IgD-negative memory B cell (primary cell): ENCODE results near the gene CHD2. TPM values are rescaled to one million over a fixed set of nuclear protein-coding genes. Genes with fewer than 3 reads are reported as not detected.
A peak's percentile ranks its signal among the peaks of the same experiment; 100 is the strongest.
"Not testable (repeated sequence)": the region's sequence is repeated elsewhere in the genome, so short reads cannot be mapped to it uniquely, and the experiment has no call there.

Experiments used
- H3K27ac Mint-ChIP-seq, 3 donors: one replicate each; pipeline ENCODE4 v1.8.0; 2020 to 2022; ENCODE audit warnings: mild to moderate bottlenecking in 3 of 3, mixed read lengths in 3 of 3, moderate library complexity in 1 of 3
- H3K27me3 Mint-ChIP-seq: one replicate; pipeline ENCODE4 v1.8.0; 2021; ENCODE audit warnings: mixed read lengths
- H3K36me3 Mint-ChIP-seq: one replicate; pipeline ENCODE4 v1.8.0; 2020; ENCODE audit warnings: mild to moderate bottlenecking, mixed read lengths
- H3K4me1 Mint-ChIP-seq, 3 donors: one replicate each; pipeline ENCODE4 v1.8.0; 2020 to 2022; ENCODE audit warnings: mixed read lengths in 3 of 3, mild to moderate bottlenecking in 1 of 3
- H3K4me3 Mint-ChIP-seq, 4 donors: one replicate each; pipeline ENCODE4 v1.8.0; 2020 to 2022; ENCODE audit warnings: mild to moderate bottlenecking in 4 of 4, mixed read lengths in 4 of 4, moderate library complexity in 3 of 4
- H3K9me3 Mint-ChIP-seq, 3 donors: one replicate each; pipeline ENCODE4 v1.8.0; 2020 to 2021; ENCODE audit warnings: mixed read lengths in 3 of 3, mild to moderate bottlenecking in 1 of 3
- polyA plus RNA-seq: library from polyadenylated mRNA; unstranded; fragments of 300-500 nt; fragmentation: Illumina TruSeq; gene quantifications from one replicate; pipeline ENCODE4 v1.2.3, GENCODE V29; 2021

The CHD2 gene
- polyA plus RNA-seq, result 131 TPM

DNA sequence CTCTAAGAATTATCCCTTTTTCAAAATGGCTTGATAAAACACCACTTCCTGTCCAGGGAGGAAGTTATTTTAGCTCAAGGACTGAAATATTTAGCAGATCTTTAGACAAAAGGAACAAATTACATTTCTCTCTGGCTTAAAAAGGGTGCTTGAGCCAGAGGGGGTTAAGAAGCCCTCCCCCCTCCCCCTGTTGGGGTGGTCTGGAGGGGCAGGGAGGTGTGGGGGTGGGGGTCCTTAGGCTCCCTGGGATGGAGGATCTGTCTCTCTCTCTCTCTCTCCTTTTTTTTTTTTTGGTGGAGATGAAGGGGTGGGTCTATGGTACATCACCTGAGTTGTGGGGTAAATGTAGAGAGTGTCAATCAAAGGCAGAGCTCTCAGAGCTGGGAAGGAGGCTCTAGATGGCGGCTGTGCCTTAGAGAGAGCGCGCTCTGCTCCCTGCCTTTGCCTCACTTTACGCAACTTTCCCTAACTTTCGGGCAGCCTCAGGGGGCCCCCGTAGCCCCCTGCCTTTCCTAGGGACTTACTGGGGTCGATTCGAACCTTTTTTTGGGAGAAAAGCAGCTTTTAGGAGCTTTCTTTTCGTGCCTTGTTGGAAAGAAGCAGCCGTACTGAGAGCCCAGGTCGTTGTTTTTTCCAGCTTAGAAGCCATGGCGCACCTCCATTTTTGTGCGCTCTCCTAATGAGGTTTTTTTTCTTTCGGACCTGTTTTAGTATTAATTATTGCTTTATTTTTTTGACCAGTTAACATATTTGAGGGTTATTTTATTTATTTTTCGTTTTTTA lies at the start of gene CHD2:
Gene CHD2 (plus strand): TSS at position 377 of the 783 bp plus-strand sequence. CDS start 914 bp downstream, outside the sequence.
- H3K27me3 Mint-ChIP-seq, result no peaks in the 10 kb centered on the region
- H3K9me3 Mint-ChIP-seq, result peaks cover 3 to 4% (median 4%) of the 10 kb centered on the region in 3 donors
- peaks cover 8% of the 10 kb centered on the region for H3K36me3 Mint-ChIP-seq
- H3K4me3 Mint-ChIP-seq, result peak within 1 kb of the TSS; percentile 87 to 100 (median 98)
- H3K27ac Mint-ChIP-seq, result peak within 1 kb of the TSS; percentile 97 to 99 (median 99)
- peaks cover 18 to 43% (median 38%) of the 10 kb centered on the region in 3 donors for H3K4me1 Mint-ChIP-seq

DNA sequence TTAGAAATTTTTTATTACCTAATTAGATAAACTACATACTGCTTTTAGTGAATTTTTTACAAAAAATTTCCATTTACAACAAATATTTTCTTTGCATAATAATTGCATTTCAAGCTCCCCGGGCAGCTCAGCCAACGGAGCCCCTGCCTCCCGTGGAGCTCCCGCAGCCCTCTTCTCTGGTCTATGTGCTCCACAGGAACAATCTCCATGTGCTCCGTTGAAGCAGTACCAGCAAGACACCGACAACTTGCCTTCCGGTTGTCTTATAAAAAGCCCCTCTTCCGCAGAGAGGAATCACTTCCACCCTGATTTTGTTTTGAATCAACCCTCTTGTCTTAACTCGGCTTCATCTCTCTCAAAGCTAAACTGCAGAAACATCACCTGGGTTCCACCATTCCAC lies 46.9 kb upstream of the CHD2 start:
- H3K27ac Mint-ChIP-seq, result peak overlapping the region in 2 of 3 donors; percentile 58 to 88

GRCh38 chr15:92861742-92862141 lies 38.4 kb upstream of the CHD2 start:
- H3K27me3 Mint-ChIP-seq, result no peaks in the 10 kb centered on the region
- no peak overlapping the region for H3K4me3 Mint-ChIP-seq
- no peak overlapping the region for H3K27ac Mint-ChIP-seq
- H3K9me3 Mint-ChIP-seq, result peaks cover 3 to 7% (median 4%) of the 10 kb centered on the region in 3 donors
- H3K36me3 Mint-ChIP-seq, result peaks cover 2% of the 10 kb centered on the region
- H3K4me1 Mint-ChIP-seq, result peaks cover 0 to 7% (median 3%) of the 10 kb centered on the region in 3 donors

More for the DNA sequence above, 46.9 kb upstream of the CHD2 start:
- Mint-ChIP-seq H3K4me1 (peaks cover 24 to 37% (median 31%) of the 10 kb centered on the region in 3 donors), H3K36me3 (no peaks in the 10 kb centered on the region), H3K27me3 (no peaks in the 10 kb centered on the region), H3K4me3 (peak overlapping the region; percentile 56 to 89 (median 64)), H3K9me3 (peaks cover 0 to 2% (median 0%) of the 10 kb centered on the region in 3 donors)

GRCh38 chr15:92864127-92864814 lies 35.9 kb upstream of the CHD2 start:
- H3K36me3 Mint-ChIP-seq, result peaks cover 2% of the 10 kb centered on the region
- no peak overlapping the region for H3K4me3 Mint-ChIP-seq
- no peak overlapping the region for H3K27ac Mint-ChIP-seq
- peaks cover 3 to 7% (median 4%) of the 10 kb centered on the region in 3 donors for H3K9me3 Mint-ChIP-seq
- peaks cover 0 to 5% (median 3%) of the 10 kb centered on the region in 3 donors for H3K4me1 Mint-ChIP-seq
- no peaks in the 10 kb centered on the region for H3K27me3 Mint-ChIP-seq

GRCh38 chr15:92869263-92869940 lies 30.7 kb upstream of the CHD2 start:
- no peak overlapping the region for H3K4me3 Mint-ChIP-seq
- no peaks in the 10 kb centered on the region for H3K36me3 Mint-ChIP-seq
- H3K4me1 Mint-ChIP-seq, result peaks cover 0 to 3% (median 0%) of the 10 kb centered on the region in 3 donors
- H3K9me3 Mint-ChIP-seq, result no peaks in the 10 kb centered on the region
- no peaks in the 10 kb centered on the region for H3K27me3 Mint-ChIP-seq
- H3K27ac Mint-ChIP-seq, result no peak overlapping the region

GRCh38 chr15:92870010-92870591 lies 30.0 kb upstream of the CHD2 start:
- Mint-ChIP-seq H3K27me3 (no peaks in the 10 kb centered on the region), H3K4me1 (peaks cover 0 to 3% (median 0%) of the 10 kb centered on the region in 3 donors), H3K36me3 (no peaks in the 10 kb centered on the region), H3K9me3 (no peaks in the 10 kb centered on the region), H3K27ac (no peak overlapping the region), H3K4me3 (no peak overlapping the region)

- not testable (repeated sequence) for H3K4me1 Mint-ChIP-seq, H3K36me3 Mint-ChIP-seq, H3K27me3 Mint-ChIP-seq, H3K4me3 Mint-ChIP-seq, H3K9me3 Mint-ChIP-seq, H3K27ac Mint-ChIP-seq
These were observed 27.2 kb upstream of the CHD2 start for GRCh38 chr15:92872967-92873366.

GRCh38 chr15:92877000-92877399 lies 23.1 kb upstream of the CHD2 start:
- Mint-ChIP-seq H3K9me3 (no peaks in the 10 kb centered on the region), H3K4me3 (no peak overlapping the region), H3K27ac (peak overlapping the region in 1 of 3 donors; percentile 5), H3K36me3 (no peaks in the 10 kb centered on the region), H3K27me3 (peaks cover 1% of the 10 kb centered on the region), H3K4me1 (peaks cover 6 to 17% (median 7%) of the 10 kb centered on the region in 3 donors)

DNA sequence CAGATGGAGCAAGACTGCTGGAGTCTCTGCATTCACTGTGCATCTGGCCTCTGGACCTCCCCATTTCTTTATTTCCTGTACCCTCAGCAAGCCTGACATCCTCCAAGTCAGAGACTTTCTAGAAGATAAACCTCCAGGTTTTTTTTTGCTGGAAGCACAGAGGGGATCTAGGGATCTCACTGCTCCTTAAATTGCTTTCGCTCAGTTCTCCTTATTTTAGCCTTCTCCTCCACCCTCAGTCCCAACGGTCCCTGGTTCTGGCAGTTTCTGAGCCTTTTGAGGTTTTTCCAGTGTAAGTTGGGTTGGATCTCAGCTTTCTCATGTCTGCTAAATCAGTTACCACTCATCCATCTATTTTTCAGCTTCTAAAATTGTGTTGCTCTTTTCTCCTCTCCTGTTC lies 22.7 kb upstream of the CHD2 start:
- Mint-ChIP-seq H3K36me3 (no peaks in the 10 kb centered on the region), H3K27me3 (peaks cover 1% of the 10 kb centered on the region), H3K27ac (peak overlapping the region in 1 of 3 donors; percentile 5), H3K4me3 (no peak overlapping the region), H3K9me3 (no peaks in the 10 kb centered on the region), H3K4me1 (peaks cover 9 to 20% (median 9%) of the 10 kb centered on the region in 3 donors)

DNA sequence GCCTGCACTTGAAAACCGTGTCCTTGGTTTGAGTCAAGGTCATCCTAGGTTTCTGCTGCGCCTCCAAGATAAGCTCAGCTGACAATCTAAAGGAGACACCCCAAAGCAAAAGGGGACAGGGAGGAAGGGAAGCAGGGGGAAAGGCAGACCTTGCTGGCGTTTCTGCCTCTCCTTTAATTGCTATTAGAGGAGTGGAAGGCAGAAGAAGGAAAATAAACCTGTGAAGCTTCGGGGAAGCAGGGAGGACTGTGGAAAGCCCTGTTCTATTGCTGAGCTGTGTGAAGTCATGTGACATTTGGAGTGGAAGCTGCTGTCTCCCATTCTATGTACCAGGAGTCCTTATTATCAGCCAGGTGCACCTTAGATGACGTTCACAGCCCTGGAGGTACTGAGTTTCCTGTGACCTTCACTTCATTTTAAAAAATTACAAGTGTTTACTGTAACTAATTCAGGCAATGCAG lies 21.5 kb upstream of the CHD2 start:
- H3K4me3 Mint-ChIP-seq, result no peak overlapping the region
- H3K27ac Mint-ChIP-seq, result no peak overlapping the region
- H3K9me3 Mint-ChIP-seq, result no peaks in the 10 kb centered on the region
- H3K4me1 Mint-ChIP-seq, result peaks cover 9 to 20% (median 12%) of the 10 kb centered on the region in 3 donors
- H3K27me3 Mint-ChIP-seq, result peaks cover 1% of the 10 kb centered on the region
- H3K36me3 Mint-ChIP-seq, result peaks cover 1% of the 10 kb centered on the region

GRCh38 chr15:92879949-92880725 lies 20.0 kb upstream of the CHD2 start:
- no peaks in the 10 kb centered on the region for H3K9me3 Mint-ChIP-seq
- H3K36me3 Mint-ChIP-seq, result peaks cover 5% of the 10 kb centered on the region
- peak overlapping the region in 3 of 4 donors; percentile 8 to 83 (median 47) for H3K4me3 Mint-ChIP-seq
- peaks cover 1% of the 10 kb centered on the region for H3K27me3 Mint-ChIP-seq
- peaks cover 15 to 24% (median 23%) of the 10 kb centered on the region in 3 donors for H3K4me1 Mint-ChIP-seq
- peak overlapping the region; percentile 20 to 97 (median 94) for H3K27ac Mint-ChIP-seq

DNA sequence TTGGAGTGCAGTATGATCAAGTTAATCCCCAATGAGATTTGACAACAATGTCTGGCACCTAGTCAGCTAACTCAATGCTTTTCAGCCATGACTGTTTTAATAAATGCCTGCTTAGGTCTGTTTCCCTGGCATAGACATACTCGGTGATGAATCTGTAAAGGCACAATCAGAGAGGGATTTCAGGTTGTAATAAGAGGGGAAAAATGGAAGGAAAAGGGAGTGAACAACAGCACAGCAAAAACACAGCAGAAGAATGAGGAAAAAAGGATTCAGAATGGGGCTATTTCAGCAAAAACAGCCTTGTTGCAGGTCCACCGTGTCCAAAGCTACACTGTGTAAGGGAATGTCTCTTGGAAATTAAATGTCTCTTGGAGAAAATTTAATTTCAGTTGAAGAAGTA lies 19.3 kb upstream of the CHD2 start:
- Mint-ChIP-seq H3K4me3 (peak overlapping the region in 3 of 4 donors; percentile 33 to 83 (median 37)), H3K9me3 (no peaks in the 10 kb centered on the region), H3K27me3 (peaks cover 1% of the 10 kb centered on the region), H3K36me3 (peaks cover 5% of the 10 kb centered on the region), H3K27ac (peak overlapping the region in 1 of 3 donors; percentile 94), H3K4me1 (peaks cover 15 to 28% (median 24%) of the 10 kb centered on the region in 3 donors)

GRCh38 chr15:92881211-92881754 lies 18.8 kb upstream of the CHD2 start:
- peak overlapping the region; percentile 94 to 98 (median 98) for H3K27ac Mint-ChIP-seq
- peak overlapping the region; percentile 63 to 95 (median 84) for H3K4me3 Mint-ChIP-seq
- peaks cover 6% of the 10 kb centered on the region for H3K36me3 Mint-ChIP-seq
- H3K9me3 Mint-ChIP-seq, result no peaks in the 10 kb centered on the region
- peaks cover 19 to 31% (median 27%) of the 10 kb centered on the region in 3 donors for H3K4me1 Mint-ChIP-seq
- H3K27me3 Mint-ChIP-seq, result peaks cover 1% of the 10 kb centered on the region
